GM12878 (cell line): ENCODE results near the gene RHBDF2. TPM values are rescaled to one million over a fixed set of nuclear protein-coding genes. Genes with fewer than 3 reads are reported as not detected.

Experiments used
- BCL11A ChIP-seq: IDR thresholded peaks from 2 replicates; pipeline ENCODE4 v1.6.1; 2011; ENCODE audit warnings: low read depth, low read length
- BCL3 ChIP-seq: IDR thresholded peaks from 2 replicates; pipeline ENCODE4 v1.6.1; 2011; ENCODE audit warnings: borderline replicate concordance, low read depth, mild to moderate bottlenecking, moderate library complexity, low read length; ENCODE audit not compliant: insufficient read depth, poor library complexity, severe bottlenecking
- CHD2 ChIP-seq: IDR thresholded peaks from 2 replicates; pipeline ENCODE4 v1.6.1; 2011; ENCODE audit warnings: low read depth, low read length, improper control_type of control experiment, borderline replicate concordance
- CUX1 ChIP-seq: IDR thresholded peaks from 2 replicates; pipeline ENCODE4 v1.6.1; 2012; ENCODE audit warnings: improper control_type of control experiment, low read depth, low read length; ENCODE audit not compliant: insufficient replicate concordance
- E2F8 ChIP-seq: fragments of 450-650 bp; IDR thresholded peaks from 2 replicates; pipeline ENCODE4 v1.6.1; 2018; ENCODE audit warnings: mild to moderate bottlenecking, low read depth, moderate library complexity; ENCODE audit not compliant: partially characterized antibody
- IKZF2 ChIP-seq, 2 experiments: fragments of 450-650 bp; IDR thresholded peaks; 2 replicates each; pipeline ENCODE4 v1.6.1; 2017; ENCODE audit warnings: mild to moderate bottlenecking in 2 of 2, moderate library complexity in 2 of 2
- JUNB ChIP-seq: IDR thresholded peaks from 2 replicates; pipeline ENCODE4 v1.6.1; 2016; ENCODE audit warnings: antibody characterized with exemption, mild to moderate bottlenecking
- JUND ChIP-seq: IDR thresholded peaks from 2 replicates; pipeline ENCODE4 v1.6.1; 2012; ENCODE audit warnings: low read depth, mild to moderate bottlenecking, low read length, improper control_type of control experiment, moderate library complexity
- NR2C2 ChIP-seq: IDR thresholded peaks from 2 replicates; pipeline ENCODE4 v1.6.1; 2011; ENCODE audit warnings: borderline replicate concordance, low read depth; ENCODE audit not compliant: control insufficient read depth, insufficient read length
- PML ChIP-seq: IDR thresholded peaks from 2 replicates; pipeline ENCODE4 v1.6.1; 2012; ENCODE audit warnings: low read length, inconsistent platforms
- RB1 ChIP-seq: fragments of 450-650 bp; formaldehyde crosslinking; IDR thresholded peaks from 2 replicates; pipeline ENCODE4 v1.6.1; 2017; ENCODE audit warnings: mild to moderate bottlenecking, borderline replicate concordance
- STAT1 ChIP-seq: fragments of 450-650 bp; conservative IDR thresholded peaks from 2 replicates; pipeline ENCODE4 v1.6.1; 2014; ENCODE audit warnings: antibody characterized with exemption, mild to moderate bottlenecking
- USF1 ChIP-seq: IDR thresholded peaks from 2 replicates; pipeline ENCODE4 v1.6.1; 2011; ENCODE audit warnings: borderline replicate concordance, low read depth, mild to moderate bottlenecking, moderate library complexity, mixed read lengths, low read length; ENCODE audit not compliant: insufficient read depth; ENCODE audit errors: extremely low read length
- WRNIP1 ChIP-seq: IDR thresholded peaks from 2 replicates; pipeline ENCODE4 v1.6.1; 2011; ENCODE audit warnings: low read depth, low read length, improper control_type of control experiment, borderline replicate concordance
- YY1 ChIP-seq: IDR thresholded peaks from 2 replicates; pipeline ENCODE4 v1.6.1; 2011; ENCODE audit warnings: low read depth, mild to moderate bottlenecking, low read length
- ZBED1 ChIP-seq: IDR thresholded peaks from 2 replicates; pipeline ENCODE4 v1.6.1; 2016; ENCODE audit warnings: borderline replicate concordance
- polyA plus RNA-seq, 11 experiments: library from polyadenylated mRNA; depleted of rRNA in 4 of 11; unstranded in 6 of 11; stranded (reverse) in 5 of 11; fragments of >200 nt; fragmentation: Nextera tagmentation in 4 of 11; fragmentation: Illumina TruSeq in 1 of 11; extraction: Ambion mirVana in 4 of 11; extraction: Trizol in 1 of 11; gene quantifications; 1 replicate in 1 of 11; 2 replicates in 10 of 11; pipeline versions ENCODE4 v1.2.1 to v1.2.3, GENCODE V29; 2011 to 2016; ENCODE audit warnings: inconsistent platforms in 2 of 11, missing spikeins in 2 of 11, low read depth in 1 of 11
- total RNA-seq, 4 experiments: library from RNA; depleted of rRNA in 3 of 4; stranded (reverse); fragments of >200 nt in 3 of 4; fragmentation: Illumina TruSeq in 1 of 4; extraction: Trizol in 1 of 4; gene quantifications; 2 replicates each; pipeline versions ENCODE4 v1.2.1 to v1.2.3, GENCODE V29; 2013 to 2021
- TF ChIP-seq, protein P1 (sequence below): fragments of 450-650 bp; IDR thresholded peaks from 2 replicates; pipeline ENCODE4 v1.6.1; 2017; ENCODE audit warnings: borderline replicate concordance

The RHBDF2 gene
- total and polyA plus RNA-seq, 10 of the 15 experiments (the other 5 are each of a cell fraction or from before 2014, with no cell fraction given) = 0.97 to 43.0 (median 18.7) TPM

GRCh38 chr17:76506408-76507345, 5.5 kb upstream of the RHBDF2 start (continued):
- TF ChIP-seq WRNIP1 = no peak
- peak; percentile 77 for TF ChIP-seq YY1
- no peak for TF ChIP-seq E2F8
- TF ChIP-seq BCL3 = no peak
- TF ChIP-seq JUNB = no peak
- TF ChIP-seq BCL11A = no peak
- 0 out of 2 replicates have a peak, but pooled peaks have one; percentile 58 for TF ChIP-seq RB1
- no peak for TF ChIP-seq CUX1
- TF ChIP-seq USF1 = peak; percentile 71
- TF ChIP-seq, protein P1, sequence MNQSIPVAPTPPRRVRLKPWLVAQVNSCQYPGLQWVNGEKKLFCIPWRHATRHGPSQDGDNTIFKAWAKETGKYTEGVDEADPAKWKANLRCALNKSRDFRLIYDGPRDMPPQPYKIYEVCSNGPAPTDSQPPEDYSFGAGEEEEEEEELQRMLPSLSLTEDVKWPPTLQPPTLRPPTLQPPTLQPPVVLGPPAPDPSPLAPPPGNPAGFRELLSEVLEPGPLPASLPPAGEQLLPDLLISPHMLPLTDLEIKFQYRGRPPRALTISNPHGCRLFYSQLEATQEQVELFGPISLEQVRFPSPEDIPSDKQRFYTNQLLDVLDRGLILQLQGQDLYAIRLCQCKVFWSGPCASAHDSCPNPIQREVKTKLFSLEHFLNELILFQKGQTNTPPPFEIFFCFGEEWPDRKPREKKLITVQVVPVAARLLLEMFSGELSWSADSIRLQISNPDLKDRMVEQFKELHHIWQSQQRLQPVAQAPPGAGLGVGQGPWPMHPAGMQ = no peak
- no peak for TF ChIP-seq IKZF2 (IDR thresholded peaks at IDR 0.05)
- no peak for TF ChIP-seq JUND
- TF ChIP-seq NR2C2 = no peak
- peak; percentile 66; the same call in 1 of the 2 replicates for TF ChIP-seq STAT1
- no peak for TF ChIP-seq ZBED1
- TF ChIP-seq PML = no peak
- no peak for TF ChIP-seq CHD2
